Liver (tissue), 9 donors: ENCODE results near the gene TRMT11. TPM values are rescaled to one million over a fixed set of nuclear protein-coding genes. Genes with fewer than 3 reads are reported as not detected.

Source experiments
- DNase-seq: peaks from one replicate; pipeline ENCODE4 v3.0.0-alpha.2; 2017; ENCODE audit warnings: low spot score
- H3K27ac ChIP-seq, 2 donors: one replicate each; pipeline ENCODE4 v1.7.0; 2013; ENCODE audit warnings: inconsistent platforms in 2 of 2, low read length in 2 of 2, control low read depth in 1 of 2, low read depth in 1 of 2, mild to moderate bottlenecking in 1 of 2
- H3K27me3 ChIP-seq, 4 donors: one replicate each; pipeline versions ENCODE4 v1.6.1 to v1.7.0; 2013; ENCODE audit warnings: low read length in 3 of 4, inconsistent platforms in 1 of 4, mild to moderate bottlenecking in 1 of 4, moderate library complexity in 1 of 4; ENCODE audit not compliant: control insufficient read depth in 4 of 4, insufficient read depth in 4 of 4
- H3K36me3 ChIP-seq, 4 donors: one replicate each; pipeline versions ENCODE4 v1.6.1 to v1.7.0; 2013; ENCODE audit warnings: low read length in 3 of 4, mild to moderate bottlenecking in 3 of 4, low read depth in 1 of 4, moderate library complexity in 1 of 4; ENCODE audit not compliant: control insufficient read depth in 4 of 4, insufficient read depth in 3 of 4
- H3K4me1 ChIP-seq, 4 donors: one replicate each; pipeline versions ENCODE4 v1.6.1 to v1.7.0; 2013; ENCODE audit warnings: low read length in 3 of 4, mild to moderate bottlenecking in 3 of 4, moderate library complexity in 1 of 4; ENCODE audit not compliant: control insufficient read depth in 4 of 4, insufficient read depth in 4 of 4
- H3K4me3 ChIP-seq, 3 donors: one replicate each; pipeline versions ENCODE4 v1.6.1 to v1.7.0; 2013; ENCODE audit warnings: low read length in 3 of 3, control low read depth in 1 of 3, low read depth in 1 of 3, mild to moderate bottlenecking in 1 of 3
- H3K9ac ChIP-seq, 2 donors: one replicate each; pipeline ENCODE4 v1.7.0; 2013; ENCODE audit warnings: low read length in 2 of 2, mild to moderate bottlenecking in 2 of 2, moderate library complexity in 2 of 2, control low read depth in 1 of 2, low read depth in 1 of 2
- H3K9me3 ChIP-seq, 4 donors: one replicate each; pipeline versions ENCODE4 v1.6.1 to v1.7.0; 2013; ENCODE audit warnings: low read length in 3 of 4; ENCODE audit not compliant: control insufficient read depth in 4 of 4
- EGR1 ChIP-seq, 2 donors: IDR thresholded peaks; 2 replicates each; pipeline ENCODE4 v1.6.1; 2016 to 2018; ENCODE audit warnings: antibody characterized with exemption in 2 of 2, low read depth in 2 of 2
- FOXA1 ChIP-seq: IDR thresholded peaks from 2 replicates; pipeline ENCODE4 v1.6.1; 2016; ENCODE audit warnings: antibody characterized with exemption
- FOXA2 ChIP-seq: IDR thresholded peaks from 2 replicates; pipeline ENCODE4 v1.6.1; 2016; ENCODE audit warnings: antibody characterized with exemption
- GABPA ChIP-seq, 2 donors: IDR thresholded peaks in 1 of 2; conservative IDR thresholded peaks in 1 of 2; 2 replicates each; pipeline ENCODE4 v1.6.1; 2016; ENCODE audit warnings: antibody characterized with exemption in 2 of 2, mild to moderate bottlenecking in 1 of 2, moderate library complexity in 1 of 2
- HNF4A ChIP-seq, 2 donors: conservative IDR thresholded peaks; 2 replicates each; pipeline ENCODE4 v1.6.1; 2016; ENCODE audit warnings: antibody characterized with exemption in 2 of 2, mild to moderate bottlenecking in 2 of 2
- HNF4G ChIP-seq: IDR thresholded peaks from 2 replicates; pipeline ENCODE4 v1.6.1; 2016; ENCODE audit warnings: antibody characterized with exemption
- JUND ChIP-seq, 2 donors: IDR thresholded peaks; 2 replicates each; pipeline ENCODE4 v1.6.1; 2016; ENCODE audit warnings: antibody characterized with exemption in 2 of 2
- NR2F2 ChIP-seq: IDR thresholded peaks from 2 replicates; pipeline ENCODE4 v1.6.1; 2016; ENCODE audit warnings: antibody characterized with exemption
- RAD21 ChIP-seq, 2 donors: IDR thresholded peaks; 2 replicates each; pipeline ENCODE4 v1.6.1; 2016; ENCODE audit warnings: antibody characterized with exemption in 2 of 2, mild to moderate bottlenecking in 2 of 2
- RXRA ChIP-seq, 2 donors: IDR thresholded peaks; 2 replicates each; pipeline ENCODE4 v1.6.1; 2017 to 2018; ENCODE audit warnings: antibody characterized with exemption in 2 of 2, mild to moderate bottlenecking in 1 of 2
- SP1 ChIP-seq: IDR thresholded peaks from 2 replicates; pipeline ENCODE4 v1.6.1; 2018; ENCODE audit warnings: antibody characterized with exemption, mild to moderate bottlenecking
- TAF1 ChIP-seq: conservative IDR thresholded peaks from 2 replicates; pipeline ENCODE4 v1.6.1; 2016; ENCODE audit warnings: antibody characterized with exemption, mild to moderate bottlenecking
- YY1 ChIP-seq: IDR thresholded peaks from 2 replicates; pipeline ENCODE4 v1.6.1; 2016; ENCODE audit warnings: antibody characterized with exemption, mild to moderate bottlenecking
- WGBS: extraction: QIAGEN DNeasy Blood & Tissue Kit; methylation state at CpG from one replicate; pipeline ENCODE4 v1.1.7; 2013; 5-methylcytosine and 5-hydroxymethylcytosine counted together
- polyA plus RNA-seq, 2 donors: library from polyadenylated mRNA; stranded (reverse) in 1 of 2; unstranded in 1 of 2; fragments of 200-250 nt in 1 of 2; fragments of >200 nt in 1 of 2; fragmentation: Nextera tagmentation in 1 of 2; extraction: Ambion mirVana in 1 of 2; gene quantifications; one replicate each; pipeline versions ENCODE4 v1.2.1 to v1.2.3, GENCODE V29; 2013 to 2015
- total RNA-seq, 2 donors: library from RNA; depleted of rRNA; stranded (reverse); fragments of >200 nt; gene quantifications; one replicate each; pipeline ENCODE4 v1.2.3, GENCODE V29; 2014
- TF ChIP-seq, protein P1 (sequence below): IDR thresholded peaks from 2 replicates; pipeline ENCODE4 v1.6.1; 2016; ENCODE audit warnings: antibody characterized with exemption
- TF ChIP-seq, protein P2 (sequence below): fragments of 150-350 bp; IDR thresholded peaks from 2 replicates; pipeline ENCODE4 v1.5.1; 2017; ENCODE audit warnings: improper control_type of control experiment, low read depth, low read length; ENCODE audit not compliant: missing input control
- TF ChIP-seq, protein P3 (sequence below): IDR thresholded peaks from 2 replicates; pipeline ENCODE4 v1.6.1; 2016; ENCODE audit warnings: antibody characterized with exemption
- TF ChIP-seq, protein P4 (sequence below): IDR thresholded peaks from 2 replicates; pipeline ENCODE4 v1.6.1; 2016; ENCODE audit warnings: antibody characterized with exemption
- TF ChIP-seq, protein P5 (sequence below): IDR thresholded peaks from 2 replicates; pipeline ENCODE4 v1.6.1; 2016; ENCODE audit warnings: antibody characterized with exemption, mild to moderate bottlenecking
- donor health status: healthy.
- donor health status: healthy.
- donor health status: healthy.
- donor health status: healthy.
- donor health status: healthy.

The TRMT11 gene
- total and polyA plus RNA-seq, 4 donors: 9.9 to 82.3 (median 17.2) TPM

DNA sequence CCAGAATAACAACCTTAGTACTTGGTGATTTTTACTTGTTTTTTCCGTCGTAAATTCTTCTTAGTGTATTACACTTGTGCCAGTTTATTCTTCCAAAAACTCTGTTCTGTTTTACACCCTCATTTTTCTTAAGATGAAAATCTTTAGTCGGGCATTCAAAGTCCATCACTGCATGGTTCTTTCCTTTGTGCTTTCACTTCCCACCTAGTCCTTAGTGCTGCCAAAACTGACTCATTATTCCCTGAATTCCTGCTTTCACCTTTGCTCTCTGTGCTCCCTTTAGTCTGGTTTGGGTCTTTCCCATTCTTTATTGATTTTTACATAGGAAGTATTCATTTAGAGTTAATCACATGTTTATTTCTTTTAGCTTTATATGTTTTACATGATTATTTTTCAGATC is 3.3 kb downstream of the TRMT11 start:
- whole genome bisulfite sequencing: 24% methylated on average over 3 of the region's 3 CpGs
- Histone ChIP-seq H3K4me3 (peak overlapping the region; percentile 19 to 59 (median 34)), H3K9me3 (no peaks in the 10 kb centered on the region), H3K4me1 (peaks cover 2 to 39% (median 37%) of the 10 kb centered on the region in 4 donors), H3K9ac (peak overlapping the region in 1 of 2 donors; percentile 63), H3K36me3 (no peaks in the 10 kb centered on the region), H3K27ac (peak overlapping the region; percentile 81 to 84), H3K27me3 (no peaks in the 10 kb centered on the region)
- TF ChIP-seq HNF4G (peak; percentile 87), NR2F2 (peak; percentile 80), JUND (IDR thresholded peaks at IDR 0.05) (peak; percentile 96 to 97), YY1 (peak; percentile 61), RXRA (IDR thresholded peaks at IDR 0.05) (peak; percentile 93), SP1 (peak; percentile 93), HNF4A (conservative IDR thresholded peaks at IDR 0.05) (peak; percentile 93 to 97), EGR1 (IDR thresholded peaks at IDR 0.05; ENCODE audit: low read depth in 2 of 2) (peak in 1 of 2 donors; percentile 91), TAF1 (peak; percentile 18), FOXA1 (peak; percentile 61), GABPA (IDR thresholded peaks at IDR 0.05 in 1 of 2, conservative IDR thresholded peaks at IDR 0.05 in 1 of 2) (peak; percentile 30 to 54), FOXA2 (no peak), RAD21 (IDR thresholded peaks at IDR 0.05) (peak in 1 of 2 donors; percentile 6)
- TF ChIP-seq, protein P1, sequence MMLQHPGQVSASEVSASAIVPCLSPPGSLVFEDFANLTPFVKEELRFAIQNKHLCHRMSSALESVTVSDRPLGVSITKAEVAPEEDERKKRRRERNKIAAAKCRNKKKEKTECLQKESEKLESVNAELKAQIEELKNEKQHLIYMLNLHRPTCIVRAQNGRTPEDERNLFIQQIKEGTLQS: peak; percentile 89
- TF ChIP-seq, protein P2, sequence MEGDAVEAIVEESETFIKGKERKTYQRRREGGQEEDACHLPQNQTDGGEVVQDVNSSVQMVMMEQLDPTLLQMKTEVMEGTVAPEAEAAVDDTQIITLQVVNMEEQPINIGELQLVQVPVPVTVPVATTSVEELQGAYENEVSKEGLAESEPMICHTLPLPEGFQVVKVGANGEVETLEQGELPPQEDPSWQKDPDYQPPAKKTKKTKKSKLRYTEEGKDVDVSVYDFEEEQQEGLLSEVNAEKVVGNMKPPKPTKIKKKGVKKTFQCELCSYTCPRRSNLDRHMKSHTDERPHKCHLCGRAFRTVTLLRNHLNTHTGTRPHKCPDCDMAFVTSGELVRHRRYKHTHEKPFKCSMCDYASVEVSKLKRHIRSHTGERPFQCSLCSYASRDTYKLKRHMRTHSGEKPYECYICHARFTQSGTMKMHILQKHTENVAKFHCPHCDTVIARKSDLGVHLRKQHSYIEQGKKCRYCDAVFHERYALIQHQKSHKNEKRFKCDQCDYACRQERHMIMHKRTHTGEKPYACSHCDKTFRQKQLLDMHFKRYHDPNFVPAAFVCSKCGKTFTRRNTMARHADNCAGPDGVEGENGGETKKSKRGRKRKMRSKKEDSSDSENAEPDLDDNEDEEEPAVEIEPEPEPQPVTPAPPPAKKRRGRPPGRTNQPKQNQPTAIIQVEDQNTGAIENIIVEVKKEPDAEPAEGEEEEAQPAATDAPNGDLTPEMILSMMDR: no peak
- TF ChIP-seq, protein P3, sequence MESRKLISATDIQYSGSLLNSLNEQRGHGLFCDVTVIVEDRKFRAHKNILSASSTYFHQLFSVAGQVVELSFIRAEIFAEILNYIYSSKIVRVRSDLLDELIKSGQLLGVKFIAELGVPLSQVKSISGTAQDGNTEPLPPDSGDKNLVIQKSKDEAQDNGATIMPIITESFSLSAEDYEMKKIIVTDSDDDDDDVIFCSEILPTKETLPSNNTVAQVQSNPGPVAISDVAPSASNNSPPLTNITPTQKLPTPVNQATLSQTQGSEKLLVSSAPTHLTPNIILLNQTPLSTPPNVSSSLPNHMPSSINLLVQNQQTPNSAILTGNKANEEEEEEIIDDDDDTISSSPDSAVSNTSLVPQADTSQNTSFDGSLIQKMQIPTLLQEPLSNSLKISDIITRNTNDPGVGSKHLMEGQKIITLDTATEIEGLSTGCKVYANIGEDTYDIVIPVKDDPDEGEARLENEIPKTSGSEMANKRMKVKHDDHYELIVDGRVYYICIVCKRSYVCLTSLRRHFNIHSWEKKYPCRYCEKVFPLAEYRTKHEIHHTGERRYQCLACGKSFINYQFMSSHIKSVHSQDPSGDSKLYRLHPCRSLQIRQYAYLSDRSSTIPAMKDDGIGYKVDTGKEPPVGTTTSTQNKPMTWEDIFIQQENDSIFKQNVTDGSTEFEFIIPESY: peak; percentile 49
- TF ChIP-seq, protein P4, sequence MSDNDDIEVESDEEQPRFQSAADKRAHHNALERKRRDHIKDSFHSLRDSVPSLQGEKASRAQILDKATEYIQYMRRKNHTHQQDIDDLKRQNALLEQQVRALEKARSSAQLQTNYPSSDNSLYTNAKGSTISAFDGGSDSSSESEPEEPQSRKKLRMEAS: peak; percentile 95
- TF ChIP-seq, protein P5, sequence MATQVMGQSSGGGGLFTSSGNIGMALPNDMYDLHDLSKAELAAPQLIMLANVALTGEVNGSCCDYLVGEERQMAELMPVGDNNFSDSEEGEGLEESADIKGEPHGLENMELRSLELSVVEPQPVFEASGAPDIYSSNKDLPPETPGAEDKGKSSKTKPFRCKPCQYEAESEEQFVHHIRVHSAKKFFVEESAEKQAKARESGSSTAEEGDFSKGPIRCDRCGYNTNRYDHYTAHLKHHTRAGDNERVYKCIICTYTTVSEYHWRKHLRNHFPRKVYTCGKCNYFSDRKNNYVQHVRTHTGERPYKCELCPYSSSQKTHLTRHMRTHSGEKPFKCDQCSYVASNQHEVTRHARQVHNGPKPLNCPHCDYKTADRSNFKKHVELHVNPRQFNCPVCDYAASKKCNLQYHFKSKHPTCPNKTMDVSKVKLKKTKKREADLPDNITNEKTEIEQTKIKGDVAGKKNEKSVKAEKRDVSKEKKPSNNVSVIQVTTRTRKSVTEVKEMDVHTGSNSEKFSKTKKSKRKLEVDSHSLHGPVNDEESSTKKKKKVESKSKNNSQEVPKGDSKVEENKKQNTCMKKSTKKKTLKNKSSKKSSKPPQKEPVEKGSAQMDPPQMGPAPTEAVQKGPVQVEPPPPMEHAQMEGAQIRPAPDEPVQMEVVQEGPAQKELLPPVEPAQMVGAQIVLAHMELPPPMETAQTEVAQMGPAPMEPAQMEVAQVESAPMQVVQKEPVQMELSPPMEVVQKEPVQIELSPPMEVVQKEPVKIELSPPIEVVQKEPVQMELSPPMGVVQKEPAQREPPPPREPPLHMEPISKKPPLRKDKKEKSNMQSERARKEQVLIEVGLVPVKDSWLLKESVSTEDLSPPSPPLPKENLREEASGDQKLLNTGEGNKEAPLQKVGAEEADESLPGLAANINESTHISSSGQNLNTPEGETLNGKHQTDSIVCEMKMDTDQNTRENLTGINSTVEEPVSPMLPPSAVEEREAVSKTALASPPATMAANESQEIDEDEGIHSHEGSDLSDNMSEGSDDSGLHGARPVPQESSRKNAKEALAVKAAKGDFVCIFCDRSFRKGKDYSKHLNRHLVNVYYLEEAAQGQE: peak; percentile 41
- DNase-seq: no peak
